SK-N-SH (cell line): ENCODE results near the gene STAT6.
"Not testable (repeated sequence)": the region's sequence is repeated elsewhere in the genome, so short reads cannot be mapped to it uniquely, and the experiment has no call there.

Source experiments
- CTCF ChIP-seq: fragments of 200-600 bp; sonication (generic); IDR thresholded peaks from 2 replicates; pipeline ENCODE4 v1.6.1; 2017; ENCODE audit warnings: antibody characterized with exemption, mild to moderate bottlenecking, moderate library complexity
- EZH2phosphoT487 ChIP-seq: fragments of 200-600 bp; sonication (generic); IDR thresholded peaks from 2 replicates; pipeline ENCODE4 v1.6.1; 2017; ENCODE audit warnings: low read depth, mixed run types, mild to moderate bottlenecking, antibody characterized with exemption, moderate library complexity, borderline replicate concordance
- JUND ChIP-seq: IDR thresholded peaks from 2 replicates; pipeline ENCODE4 v1.4.0; 2012
- POLR2AphosphoS5 ChIP-seq: IDR thresholded peaks from 2 replicates; pipeline ENCODE4 v1.6.1; 2012; ENCODE audit warnings: low read depth, low read length
- TAF1 ChIP-seq: IDR thresholded peaks from 2 replicates; pipeline ENCODE4 v1.6.1; 2012; ENCODE audit warnings: low read depth, mild to moderate bottlenecking, low read length, moderate library complexity, borderline replicate concordance

GRCh38 chr12:57053901-57054300 is 57.3 kb downstream of the STAT6 start:
- not testable (repeated sequence) for TF ChIP-seq CTCF, POLR2AphosphoS5, EZH2phosphoT487, JUND, TAF1
